Loucy (cell line): ENCODE results near the gene RAET1G.

ENCODE experiments used
- H2AFZ ChIP-seq: fragments of 200-600 bp; sonication (generic); 2 replicates; pipeline ENCODE4 v1.6.0; 2016; ENCODE audit warnings: antibody characterized with exemption, mild to moderate bottlenecking, low read length, moderate library complexity
- H3F3A ChIP-seq: fragments of 200-600 bp; 2 replicates; pipeline ENCODE4 v1.6.0; 2016; ENCODE audit warnings: antibody characterized with exemption, low read depth, mild to moderate bottlenecking
- H3K27me3 ChIP-seq: fragments of 200-600 bp; sonication (generic); 2 replicates; pipeline ENCODE4 v1.6.1; 2014; ENCODE audit warnings: low read length, mild to moderate bottlenecking; ENCODE audit not compliant: insufficient read depth, poor library complexity, severe bottlenecking
- H3K36me3 ChIP-seq: fragments of 200-600 bp; sonication (generic); 2 replicates; pipeline ENCODE4 v1.6.1; 2016; ENCODE audit warnings: low read length; ENCODE audit not compliant: insufficient read depth
- H3K4me1 ChIP-seq: fragments of 200-600 bp; sonication (generic); 2 replicates; pipeline ENCODE4 v1.5.1; 2014; ENCODE audit warnings: low read length, mild to moderate bottlenecking; ENCODE audit not compliant: insufficient read depth, poor library complexity, severe bottlenecking
- H3K4me2 ChIP-seq: fragments of 200-600 bp; sonication (generic); 2 replicates; pipeline ENCODE4 v1.6.0; 2014; ENCODE audit warnings: antibody characterized with exemption, low read length, low read depth, mild to moderate bottlenecking; ENCODE audit not compliant: poor library complexity, severe bottlenecking
- H3K4me3 ChIP-seq: fragments of 200-600 bp; sonication (generic); 2 replicates; pipeline ENCODE4 v1.5.1; 2014; ENCODE audit warnings: low read length, mild to moderate bottlenecking, mixed read lengths; ENCODE audit not compliant: poor library complexity, severe bottlenecking
- H3K79me2 ChIP-seq: fragments of 200-600 bp; sonication (generic); 2 replicates; pipeline ENCODE4 v1.6.1; 2014; ENCODE audit warnings: low read length; ENCODE audit not compliant: insufficient read depth
- H3K9ac ChIP-seq: fragments of 200-600 bp; sonication (generic); 2 replicates; pipeline ENCODE4 v1.6.0; 2014; ENCODE audit warnings: mild to moderate bottlenecking, low read depth, low read length, moderate library complexity; ENCODE audit not compliant: poor library complexity, severe bottlenecking
- H3K9me2 ChIP-seq: fragments of 200-600 bp; sonication (generic); replicated peaks from 2 replicates; pipeline ENCODE4 v1.6.1; 2016; ENCODE audit warnings: low read depth, low read length, mixed read lengths
- H3K9me3 ChIP-seq: fragments of 200-600 bp; sonication (generic); 2 replicates; pipeline ENCODE4 v1.6.1; 2014; ENCODE audit warnings: mild to moderate bottlenecking, antibody characterized with exemption, low read length, low read depth; ENCODE audit not compliant: insufficient read depth
- H4K20me1 ChIP-seq: fragments of 200-600 bp; sonication (generic); 2 replicates; pipeline ENCODE4 v1.6.0; 2014; ENCODE audit warnings: antibody characterized with exemption, low read length, mild to moderate bottlenecking; ENCODE audit not compliant: insufficient read depth, poor library complexity, severe bottlenecking
- CTCF ChIP-seq: fragments of 200-600 bp; sonication (generic); conservative IDR thresholded peaks from 2 replicates; pipeline ENCODE4 v1.5.1; 2014; ENCODE audit warnings: mild to moderate bottlenecking, antibody characterized with exemption, low read length
- EZH2phosphoT487 ChIP-seq: fragments of 200-600 bp; IDR thresholded peaks from 2 replicates; pipeline ENCODE4 v1.6.1; 2018; ENCODE audit warnings: antibody characterized with exemption, mild to moderate bottlenecking, moderate library complexity, borderline replicate concordance

The RAET1G gene

GRCh38 chr6:149877659-149878058, 45.3 kb downstream of the RAET1G start:
- H3K9me3 ChIP-seq = no peaks in the 10 kb centered on the region
- H3K36me3 ChIP-seq = no peaks in the 10 kb centered on the region
- H3K9me2 ChIP-seq = no peaks in the 10 kb centered on the region
- H4K20me1 ChIP-seq = no peaks in the 10 kb centered on the region
- H3K9ac ChIP-seq = no peak overlapping the region
- H3K27me3 ChIP-seq = no peaks in the 10 kb centered on the region
- H3K4me2 ChIP-seq = no peak overlapping the region
- TF ChIP-seq CTCF = no peak
- no peak for TF ChIP-seq EZH2phosphoT487
- no peaks in the 10 kb centered on the region for H3K4me1 ChIP-seq
- no peaks in the 10 kb centered on the region for H3F3A ChIP-seq
- no peak overlapping the region for H3K4me3 ChIP-seq
- no peaks in the 10 kb centered on the region for H3K79me2 ChIP-seq
- H2AFZ ChIP-seq = no peak overlapping the region

DNA sequence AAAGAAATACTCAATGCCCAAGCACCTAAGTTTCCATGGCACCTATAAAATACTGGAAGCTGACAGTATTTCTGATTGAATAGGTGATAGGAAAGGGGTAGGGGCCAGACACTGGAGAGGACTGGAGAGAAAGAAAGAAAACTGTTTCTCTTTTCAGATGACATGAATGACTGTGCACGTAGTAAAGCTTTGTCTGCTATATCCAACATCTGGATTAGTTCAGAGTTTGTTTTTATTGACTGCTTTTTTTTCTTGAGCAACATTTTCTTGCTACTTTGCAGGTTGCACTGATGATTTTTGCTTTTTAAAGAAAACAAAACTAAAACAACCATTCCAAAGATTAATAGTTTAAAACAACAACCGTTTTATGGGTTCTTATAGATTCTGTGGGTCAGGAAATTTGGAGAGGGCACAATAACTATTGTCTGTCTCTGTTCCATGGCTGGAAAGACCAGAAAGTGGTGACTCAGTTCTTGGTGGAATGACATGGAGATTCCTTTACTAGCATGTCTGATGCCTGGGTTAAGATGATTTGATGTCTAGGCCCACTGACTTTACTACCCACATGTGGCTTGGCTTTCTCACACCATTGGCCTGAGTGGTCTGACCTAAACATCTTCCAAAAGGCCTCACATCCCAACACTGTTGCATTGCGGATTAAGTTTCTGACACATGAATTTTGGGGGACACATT, 46.5 kb downstream of the RAET1G start:
- Histone ChIP-seq H2AFZ (no peak overlapping the region), H3F3A (no peaks in the 10 kb centered on the region), H3K4me2 (no peak overlapping the region), H3K4me3 (no peak overlapping the region), H3K79me2 (no peaks in the 10 kb centered on the region), H3K9ac (no peak overlapping the region), H3K4me1 (no peaks in the 10 kb centered on the region), H3K9me3 (no peaks in the 10 kb centered on the region), H3K36me3 (no peaks in the 10 kb centered on the region), H3K27me3 (no peaks in the 10 kb centered on the region), H3K9me2 (no peaks in the 10 kb centered on the region), H4K20me1 (no peaks in the 10 kb centered on the region)
- TF ChIP-seq CTCF (no peak), EZH2phosphoT487 (no peak)

DNA sequence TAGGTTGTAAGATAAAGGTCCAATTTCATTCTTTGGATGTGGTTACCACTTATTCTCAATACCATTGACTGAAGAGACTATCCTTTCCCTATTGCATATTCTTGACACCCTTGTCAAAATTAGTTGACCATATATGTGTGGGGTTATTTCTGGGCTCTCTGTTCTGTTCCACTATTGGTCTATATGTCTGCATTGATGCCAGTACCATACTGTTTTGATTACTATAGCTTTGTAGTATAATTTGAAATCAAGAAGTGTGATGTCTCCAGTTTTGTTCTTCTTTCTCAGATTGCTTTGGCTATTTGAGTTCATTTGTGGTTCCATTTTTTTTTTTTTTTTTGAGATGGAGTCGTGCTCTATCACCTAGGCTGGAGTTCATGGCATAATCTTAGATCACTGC, 50.7 kb downstream of the RAET1G start:
- Histone ChIP-seq H3K9me3 (no peaks in the 10 kb centered on the region), H3K36me3 (no peaks in the 10 kb centered on the region), H3F3A (no peaks in the 10 kb centered on the region), H3K4me3 (no peak overlapping the region), H3K4me2 (no peak overlapping the region), H3K9me2 (no peaks in the 10 kb centered on the region), H3K9ac (no peak overlapping the region), H3K79me2 (no peaks in the 10 kb centered on the region), H3K27me3 (no peaks in the 10 kb centered on the region), H2AFZ (no peak overlapping the region), H3K4me1 (peaks cover 7% of the 10 kb centered on the region), H4K20me1 (no peaks in the 10 kb centered on the region)
- no peak for TF ChIP-seq EZH2phosphoT487
- no peak for TF ChIP-seq CTCF
